GM18508 (cell line): ENCODE measurements around the gene BET1.
A peak's percentile ranks its signal among the peaks of the same experiment; 100 is the strongest.
"Not testable (repeated sequence)": the region's sequence is repeated elsewhere in the genome, so short reads cannot be mapped to it uniquely, and the experiment has no call there.

Source experiments
- ATAC-seq: cut with Tn5 transposase; IDR thresholded peaks from one replicate; pipeline ENCODE4 v1.9.1; 2021; ENCODE audit warnings: moderate number of reproducible peaks; ENCODE audit not compliant: insufficient read depth, unreplicated experiment

BET1 gene, protein sequence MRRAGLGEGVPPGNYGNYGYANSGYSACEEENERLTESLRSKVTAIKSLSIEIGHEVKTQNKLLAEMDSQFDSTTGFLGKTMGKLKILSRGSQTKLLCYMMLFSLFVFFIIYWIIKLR

DNA sequence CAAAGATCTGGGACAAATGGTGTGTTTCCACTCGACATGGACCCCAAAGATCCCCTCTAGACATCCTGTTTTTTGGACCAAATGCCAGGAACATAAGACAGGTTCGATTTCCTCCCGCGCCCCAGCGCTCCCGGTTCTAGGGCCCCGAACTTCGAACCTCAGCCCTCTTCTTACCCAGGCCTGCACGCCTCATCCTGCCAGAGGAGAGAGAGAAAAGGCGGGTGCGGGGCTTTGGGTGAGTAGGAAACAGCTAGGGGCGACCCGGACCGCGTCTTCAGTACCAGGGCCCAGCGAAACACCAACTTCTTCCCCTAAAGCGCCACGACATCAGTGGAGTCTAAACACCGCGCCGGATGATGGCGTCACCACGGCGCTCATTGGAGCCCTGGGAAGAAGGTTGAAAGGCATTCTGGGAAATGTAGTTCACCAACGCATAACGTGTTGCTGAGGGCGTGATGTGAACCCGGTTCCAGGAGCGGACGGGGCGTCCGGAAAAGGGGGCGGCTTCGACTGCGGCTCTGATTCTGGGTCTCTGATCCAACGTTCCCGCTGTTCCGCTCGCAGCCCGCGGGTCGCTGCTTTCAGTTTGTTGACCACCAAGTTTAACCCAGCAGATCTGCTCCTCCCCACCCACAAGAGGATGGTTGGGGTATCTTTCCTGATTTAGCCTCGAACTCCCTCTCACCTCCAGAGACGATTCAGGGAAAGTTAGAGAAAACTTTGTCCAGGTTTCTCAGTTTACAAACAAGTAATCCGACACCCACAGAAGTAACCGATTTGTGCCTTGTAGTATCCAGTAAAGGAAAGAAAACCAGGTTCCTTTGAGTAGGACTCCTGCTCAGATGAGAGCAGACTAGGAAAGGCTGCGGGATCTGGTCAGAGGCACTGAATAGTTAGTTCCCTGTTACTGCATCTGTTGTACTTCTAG lies at the start of gene BET1:
Gene BET1 (minus strand): TSS at position 332 of the 928 bp plus-strand sequence. CDS start 139 bp downstream, at position 193.
- ATAC-seq, result peak; percentile 96

DNA sequence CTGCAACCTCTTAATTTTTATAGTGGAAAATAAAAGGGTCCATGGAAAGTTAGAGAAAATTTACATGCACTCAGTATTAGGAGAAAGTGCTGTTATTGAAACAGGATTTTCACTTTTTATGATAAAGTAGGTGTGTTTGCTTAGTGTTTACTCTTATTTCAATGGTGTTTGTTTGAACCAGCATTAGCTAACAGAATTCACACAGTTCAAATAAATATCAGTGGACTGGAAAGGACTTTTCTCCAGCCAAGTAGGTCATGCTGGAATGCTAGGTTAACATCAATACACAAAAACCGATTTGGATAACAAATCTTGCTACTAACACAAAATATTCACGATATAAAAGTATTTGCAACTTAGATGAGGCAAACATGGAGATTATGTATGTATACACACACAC lies 49.4 kb upstream of the BET1 start:
- no peak for ATAC-seq

DNA sequence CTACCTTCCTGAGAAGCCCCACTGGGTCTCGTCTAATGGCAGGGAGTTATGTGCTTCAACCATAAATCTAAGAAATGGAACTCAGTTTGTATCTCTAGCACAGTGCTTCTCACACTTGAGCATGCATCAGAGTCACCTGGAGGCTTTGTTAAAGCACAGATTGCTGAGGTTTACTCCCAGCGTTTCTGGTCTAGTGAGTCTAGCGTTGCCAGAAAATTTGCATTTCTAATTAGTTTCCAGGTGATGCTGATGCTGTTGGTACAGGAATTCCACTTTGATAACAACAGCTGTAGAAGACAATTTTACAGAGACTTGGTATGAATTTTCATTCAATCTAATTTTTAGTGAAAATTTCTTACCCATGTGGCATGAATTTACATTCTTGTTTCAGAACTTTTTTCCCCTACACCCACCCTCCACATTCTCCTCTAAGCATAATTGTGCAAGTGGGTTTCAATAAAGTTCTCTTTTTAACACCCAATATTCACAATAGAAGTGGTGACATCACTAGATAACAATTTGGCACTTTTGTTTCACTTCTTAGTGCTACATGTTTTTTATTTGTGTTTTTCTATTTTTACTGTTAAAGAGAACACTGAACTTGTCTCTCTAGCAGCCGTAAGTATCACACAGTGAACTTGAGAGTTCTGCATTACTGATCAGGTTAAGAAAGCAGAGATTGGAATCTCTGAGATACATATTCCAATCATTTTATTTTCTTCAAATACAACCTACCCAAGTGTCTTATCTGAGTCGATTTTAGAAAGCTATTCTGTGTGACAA lies 48.4 kb upstream of the BET1 start:
- no peak for ATAC-seq

DNA sequence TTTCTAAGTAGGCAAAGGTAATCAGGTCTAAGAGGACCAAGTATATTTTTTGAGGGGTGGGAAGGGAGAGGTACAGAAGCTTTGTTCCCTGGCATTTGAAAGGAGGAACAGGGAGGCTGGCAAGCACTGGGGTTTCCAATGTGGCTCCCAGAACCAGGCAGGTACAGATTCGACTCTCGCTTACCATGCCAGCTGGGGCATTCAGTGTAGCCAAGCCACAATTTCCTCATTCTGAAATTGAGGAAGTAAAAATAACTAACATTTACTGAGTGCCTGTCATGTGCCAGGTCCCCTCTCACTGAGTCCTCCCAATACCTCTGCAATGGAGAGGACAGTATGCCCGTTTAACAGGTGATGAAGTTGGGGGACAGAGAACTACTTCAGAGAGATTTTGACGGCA lies 45.9 kb upstream of the BET1 start:
- ATAC-seq, result peak; percentile 82

DNA sequence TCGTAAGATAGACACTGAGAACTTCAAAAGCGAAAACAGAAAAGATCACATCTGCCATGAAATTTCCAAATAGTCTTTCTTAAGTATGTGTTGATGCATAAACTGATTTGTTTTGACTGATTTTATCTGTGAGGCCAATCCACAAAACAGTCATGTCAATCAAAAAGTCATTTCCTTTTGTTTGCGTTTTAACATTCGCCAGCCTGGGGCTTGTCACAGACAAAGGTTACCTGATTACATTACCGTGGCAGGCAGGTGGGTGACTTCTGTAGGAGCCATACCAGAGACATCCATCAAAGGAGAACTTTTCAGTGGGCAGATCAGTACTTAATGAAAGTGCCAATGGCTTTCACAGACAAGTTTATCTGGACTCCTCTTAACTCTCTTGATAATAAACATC lies 45.5 kb upstream of the BET1 start:
- no peak for ATAC-seq

DNA sequence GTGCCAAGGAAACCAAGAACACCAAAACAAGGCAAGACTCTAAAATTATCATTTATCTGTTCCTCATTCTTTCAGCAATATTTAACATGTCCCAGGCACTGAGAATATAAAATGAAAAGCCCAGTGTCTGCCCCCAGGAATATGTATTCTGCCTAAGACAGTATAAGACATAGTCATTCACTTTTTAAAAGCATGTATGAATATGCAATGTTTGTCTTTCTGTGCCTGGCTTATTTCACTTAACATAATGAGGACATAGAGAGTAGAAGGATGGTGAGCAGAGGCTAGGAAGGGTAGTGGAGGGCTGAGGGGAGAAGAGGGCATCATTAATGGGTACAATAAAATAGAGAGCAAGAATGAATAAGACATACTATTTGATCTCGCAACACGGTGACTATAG lies 44.6 kb upstream of the BET1 start:
- ATAC-seq, result no peak

DNA sequence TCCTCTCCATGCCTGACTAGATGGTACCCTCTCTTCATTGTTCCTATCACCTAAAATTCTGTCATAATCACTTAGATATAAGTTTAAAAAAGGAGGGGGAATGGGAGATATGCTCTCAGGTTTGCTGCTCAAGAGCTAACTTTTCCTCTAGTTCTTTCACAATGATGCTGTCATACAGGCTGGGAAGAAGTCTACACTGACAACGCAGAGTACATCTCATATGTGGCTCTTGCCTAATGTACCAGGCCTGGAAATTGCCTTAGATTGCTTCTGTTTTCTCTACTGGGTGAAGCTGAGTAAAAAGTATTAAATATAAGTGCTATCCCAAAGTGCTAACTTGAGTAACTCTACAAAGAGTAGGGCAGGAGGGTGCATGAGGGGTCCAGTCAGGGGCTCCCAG lies 43.8 kb upstream of the BET1 start:
- ATAC-seq, result no peak

DNA sequence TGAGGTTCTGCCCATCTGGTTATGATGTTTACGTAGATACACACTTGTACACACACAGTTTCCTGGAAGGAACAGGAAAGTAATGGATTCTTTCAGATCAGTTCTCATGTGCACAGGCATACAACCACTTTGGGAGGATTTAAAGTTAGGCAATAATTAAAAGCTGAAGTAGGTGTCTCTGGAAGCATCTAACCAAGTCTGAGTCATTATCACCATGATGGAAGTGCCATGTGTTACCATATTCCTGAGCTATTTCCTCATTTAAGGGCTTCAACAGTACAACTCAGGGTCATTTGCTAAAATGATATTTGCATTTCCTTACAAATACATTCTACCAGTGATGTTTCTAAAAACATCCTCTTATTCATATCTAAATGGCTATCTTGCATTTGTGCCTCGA lies 41.4 kb upstream of the BET1 start:
- ATAC-seq, result no peak

DNA sequence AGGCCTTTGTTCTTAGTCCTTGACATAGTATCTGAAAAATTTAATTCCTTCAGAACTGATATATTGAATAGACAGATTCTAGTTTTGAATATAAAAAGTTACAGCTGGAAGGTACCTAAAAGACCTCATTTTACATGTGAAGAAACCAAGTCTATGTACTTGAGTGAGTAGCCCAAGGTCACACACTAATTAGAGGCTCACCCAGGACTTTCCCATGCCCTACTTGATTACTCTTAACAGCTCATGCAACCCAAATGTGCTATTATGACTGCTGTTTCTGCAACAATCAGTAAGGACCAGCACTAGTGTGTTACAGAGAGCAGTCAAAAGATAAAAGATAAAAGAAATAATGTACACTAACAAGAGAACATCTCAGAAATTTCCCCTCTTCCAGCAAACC lies 40.7 kb upstream of the BET1 start:
- peak; percentile 41 for ATAC-seq

DNA sequence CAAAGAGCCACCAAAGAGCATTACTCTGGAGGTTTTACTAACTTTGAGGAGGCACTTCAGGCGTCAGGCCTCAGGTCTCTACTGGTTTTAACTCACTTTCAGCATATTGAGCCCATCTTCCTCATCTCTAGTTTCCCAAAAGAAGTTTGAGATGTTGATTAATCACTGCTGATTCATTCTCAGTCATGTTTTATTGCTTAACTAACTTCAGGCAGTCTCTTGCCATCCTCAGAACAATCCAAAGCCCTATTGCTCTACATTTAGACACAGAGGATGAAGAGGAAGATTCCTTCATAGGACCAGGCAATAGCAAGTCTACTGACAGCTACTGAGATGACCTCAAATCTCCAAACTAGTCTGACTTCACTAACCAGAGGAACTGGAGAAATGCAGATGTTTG lies 39.1 kb upstream of the BET1 start:
- no peak for ATAC-seq

DNA sequence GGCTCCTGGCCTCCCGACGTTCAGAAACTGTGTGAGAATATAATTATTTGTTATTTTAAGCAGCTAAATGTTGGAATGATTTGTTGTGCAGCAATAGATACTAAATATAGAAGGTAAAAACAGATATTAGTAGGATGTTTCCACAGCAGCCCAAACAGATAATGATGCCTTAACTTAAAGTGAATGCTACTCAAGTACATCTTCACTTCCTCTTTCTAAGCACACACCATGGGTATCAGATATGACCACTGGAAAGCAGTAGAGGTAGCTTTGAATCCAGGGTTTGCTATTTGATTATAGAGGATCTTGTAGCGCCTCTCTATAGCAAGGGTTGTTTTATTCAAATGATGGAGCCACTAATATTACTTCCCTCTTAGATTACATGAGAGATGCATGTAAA lies 38.2 kb upstream of the BET1 start:
- ATAC-seq, result peak; percentile 83

DNA sequence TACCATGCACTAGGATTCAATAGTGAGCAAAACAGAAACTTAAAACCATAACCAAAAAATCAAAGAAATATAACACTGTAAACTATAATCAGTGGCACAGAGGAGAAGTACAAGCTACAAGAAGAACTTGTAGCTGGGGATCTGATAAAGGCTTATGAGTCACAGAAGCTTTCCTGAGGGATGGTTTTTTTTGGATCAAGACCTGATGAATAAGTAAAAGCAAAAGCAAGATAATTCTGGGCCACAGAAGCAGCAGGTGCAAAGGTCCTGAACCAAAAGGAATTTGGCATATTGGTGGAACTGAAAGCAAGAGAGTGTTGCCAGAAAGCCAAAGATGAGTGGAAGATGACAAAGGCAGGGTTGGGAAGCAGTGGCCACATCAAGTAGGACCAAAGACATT lies 37.4 kb upstream of the BET1 start:
- no peak for ATAC-seq

DNA sequence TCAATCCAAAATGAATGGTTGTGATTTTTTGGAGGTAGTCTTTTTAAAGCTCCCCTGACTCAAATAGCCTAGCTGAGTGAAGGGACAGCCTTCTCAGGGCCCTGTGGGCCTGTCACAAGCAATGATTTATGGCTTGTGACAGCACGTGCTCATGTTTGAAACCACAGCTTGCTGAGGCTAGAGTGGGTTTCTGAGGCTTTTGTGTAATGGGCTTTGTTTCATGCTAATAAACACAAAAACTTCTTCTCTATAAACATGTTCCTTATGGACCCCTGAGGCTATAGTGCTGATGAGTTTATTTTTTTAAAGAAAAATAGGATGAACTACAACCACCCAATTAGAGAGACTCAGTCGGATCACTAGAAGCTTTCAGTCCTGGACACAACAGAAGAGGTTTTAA lies 36.1 kb upstream of the BET1 start:
- no peak for ATAC-seq

DNA sequence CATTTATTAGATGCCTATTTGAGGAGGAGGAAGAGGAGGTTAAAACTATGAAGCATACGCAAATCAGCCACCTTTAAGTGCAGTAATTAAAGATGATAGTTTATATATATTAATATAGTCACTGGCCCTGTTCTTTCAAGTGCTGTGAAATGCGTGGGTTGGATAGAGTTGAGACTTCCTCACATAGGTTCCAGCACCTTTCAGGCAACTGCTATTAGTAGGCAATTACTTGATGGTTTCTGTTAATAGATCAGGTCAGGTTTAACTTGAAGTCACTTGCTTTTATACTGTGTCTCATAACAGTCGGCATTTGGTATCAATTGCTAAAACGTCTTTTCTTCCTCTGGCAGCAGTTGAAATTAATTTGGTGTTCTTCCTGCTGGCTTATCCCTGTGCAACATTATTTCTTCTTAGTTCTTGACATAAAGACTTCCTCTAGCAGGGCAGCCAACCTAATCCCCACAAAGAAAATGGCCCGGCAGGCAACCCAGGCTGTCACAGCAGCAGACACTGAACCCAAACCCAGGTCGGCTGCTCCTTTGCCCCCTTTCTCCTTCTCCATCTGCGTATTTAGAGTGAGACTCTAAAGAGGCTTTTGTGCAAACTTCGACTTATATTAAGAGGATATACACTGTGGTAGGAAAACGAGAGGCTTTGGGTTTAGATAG lies 35.3 kb upstream of the BET1 start:
- ATAC-seq, result no peak

DNA sequence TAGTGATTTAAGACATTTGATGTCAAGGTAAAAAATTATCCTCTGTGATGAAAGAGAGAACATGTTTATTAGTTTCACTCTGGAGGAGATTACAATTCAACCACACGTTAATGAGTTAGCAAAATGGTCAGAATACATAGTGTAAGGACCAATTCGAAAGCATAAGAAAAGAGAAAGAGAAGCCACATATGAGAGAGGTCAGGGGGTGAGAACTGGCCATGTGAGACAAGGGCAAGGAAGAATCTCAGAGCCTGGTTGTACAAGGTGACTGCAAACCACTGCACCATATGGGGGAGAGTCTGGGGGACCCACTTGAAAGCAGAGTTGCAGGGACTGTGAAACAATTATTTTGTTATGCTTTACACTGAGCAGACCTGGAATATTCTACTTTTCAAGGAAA lies 27.7 kb upstream of the BET1 start:
- ATAC-seq, result no peak

DNA sequence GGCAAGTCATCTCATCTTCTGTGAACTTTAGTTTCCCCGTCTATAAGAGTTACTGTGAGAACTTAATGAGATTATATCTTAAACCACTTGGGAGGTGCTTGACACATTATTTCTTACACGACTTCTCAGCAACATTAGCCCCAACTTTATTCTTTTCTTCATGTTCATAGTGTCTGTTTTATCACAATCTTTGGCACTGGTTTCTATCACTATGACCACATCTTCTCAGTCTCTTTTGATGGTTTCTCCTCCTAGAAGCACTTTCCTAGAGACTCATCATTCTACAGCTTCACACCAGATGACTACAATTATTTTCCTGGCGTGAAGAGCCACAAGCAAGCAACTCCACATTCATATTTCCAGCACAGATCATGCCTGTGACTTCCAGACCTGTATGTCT lies 26.5 kb upstream of the BET1 start:
- no peak for ATAC-seq

DNA sequence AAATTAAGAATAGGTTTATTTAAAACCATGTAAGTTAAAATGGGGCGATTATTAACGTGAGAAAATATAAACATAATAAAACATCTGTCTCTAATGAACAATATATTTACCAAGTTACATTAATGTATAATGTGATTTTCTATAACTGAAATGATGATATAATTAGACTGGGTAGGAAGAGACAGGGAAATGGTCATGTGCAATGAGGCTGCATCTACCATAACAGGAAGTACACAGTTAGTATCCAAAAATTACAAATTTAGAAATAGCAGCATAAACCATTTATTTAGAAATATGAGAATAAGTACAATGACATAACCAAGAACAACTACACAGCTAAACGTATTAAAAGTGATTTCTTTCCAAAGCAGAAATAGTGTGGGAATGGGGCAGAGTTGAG lies 25.8 kb upstream of the BET1 start:
- ATAC-seq, result no peak

DNA sequence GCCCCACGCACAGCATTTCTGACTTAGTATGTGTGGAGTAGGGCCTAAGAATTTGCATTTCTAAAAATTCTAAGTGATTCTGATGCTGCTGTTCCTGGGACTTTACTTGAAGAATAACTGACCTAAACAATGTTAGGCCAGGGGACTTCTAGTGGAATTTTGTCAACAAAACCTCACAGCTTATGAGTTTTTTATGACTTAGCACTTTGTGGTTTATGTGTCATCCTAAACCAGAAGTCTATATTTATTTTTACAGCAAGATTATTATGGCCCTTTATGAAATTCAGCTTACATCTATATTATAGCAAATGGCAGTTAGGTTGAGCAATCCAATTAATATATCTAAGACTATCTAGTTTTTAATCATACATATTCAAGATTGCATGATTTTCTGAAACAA lies 24.6 kb upstream of the BET1 start:
- ATAC-seq, result no peak

DNA sequence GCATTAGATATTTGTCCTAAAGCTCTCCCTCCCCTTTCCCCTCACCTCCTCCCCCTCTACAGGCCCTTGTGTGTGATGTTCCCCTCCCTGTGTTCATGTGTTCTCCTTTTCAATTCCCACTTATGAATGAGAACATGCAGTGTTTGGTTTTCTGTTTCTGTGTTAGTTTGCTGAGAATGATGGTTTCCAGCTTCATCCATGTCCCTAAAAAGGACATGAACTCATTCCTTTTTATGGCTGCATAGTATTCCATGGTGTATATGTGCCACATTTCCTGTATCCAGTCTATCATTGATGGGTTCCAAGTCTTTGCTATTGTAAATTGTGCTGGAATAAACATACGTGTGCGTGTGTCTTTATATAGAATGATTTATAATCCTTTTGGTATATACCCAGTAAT lies 22.5 kb upstream of the BET1 start:
- not testable (repeated sequence) for ATAC-seq

DNA sequence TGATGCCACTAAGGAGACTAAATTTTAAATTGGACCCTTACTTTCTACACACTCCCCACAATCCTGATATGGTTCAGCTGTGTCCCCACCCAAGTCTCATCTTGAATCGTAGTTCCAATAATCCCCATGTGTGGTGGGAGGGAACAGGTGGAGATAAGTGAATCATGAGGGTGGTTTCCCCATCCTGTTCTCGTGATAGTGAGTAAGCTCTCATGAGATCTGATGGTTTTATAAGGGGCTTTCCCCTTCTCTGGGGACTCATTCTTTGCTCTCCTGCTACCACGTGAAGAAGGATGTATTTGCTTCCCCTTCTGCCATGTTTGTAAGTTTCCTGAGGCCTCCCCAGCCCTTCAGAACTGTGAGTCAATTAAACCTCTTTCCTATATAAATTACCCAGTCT lies 18.4 kb upstream of the BET1 start:
- no peak for ATAC-seq

DNA sequence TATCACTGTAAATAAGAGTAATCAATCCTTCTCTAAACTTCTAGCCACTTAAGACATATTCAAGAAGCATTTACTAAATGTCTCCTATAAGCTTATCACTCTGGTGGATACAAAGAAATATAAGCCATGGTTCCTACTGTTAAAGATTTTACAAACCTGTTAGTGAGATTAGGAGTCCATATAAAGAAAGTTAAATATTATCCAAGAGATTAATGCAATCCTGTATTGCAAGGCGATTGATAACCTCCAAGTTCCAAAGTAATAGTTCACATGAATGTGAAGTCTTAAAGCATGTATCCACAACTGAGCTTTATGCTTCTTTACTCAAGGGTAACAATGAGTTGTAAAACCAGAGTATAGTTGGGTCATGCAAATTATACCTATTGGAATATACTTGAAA lies 12.6 kb upstream of the BET1 start:
- no peak for ATAC-seq
